ENCODE data around the gene ADAMTS14. TPM values are rescaled to one million over a fixed set of nuclear protein-coding genes. Genes with fewer than 3 reads are reported as not detected.

ADAMTS14 gene
- total RNA-seq, 1 experiment from 2014 or later, result 0.14 TPM

DNA sequence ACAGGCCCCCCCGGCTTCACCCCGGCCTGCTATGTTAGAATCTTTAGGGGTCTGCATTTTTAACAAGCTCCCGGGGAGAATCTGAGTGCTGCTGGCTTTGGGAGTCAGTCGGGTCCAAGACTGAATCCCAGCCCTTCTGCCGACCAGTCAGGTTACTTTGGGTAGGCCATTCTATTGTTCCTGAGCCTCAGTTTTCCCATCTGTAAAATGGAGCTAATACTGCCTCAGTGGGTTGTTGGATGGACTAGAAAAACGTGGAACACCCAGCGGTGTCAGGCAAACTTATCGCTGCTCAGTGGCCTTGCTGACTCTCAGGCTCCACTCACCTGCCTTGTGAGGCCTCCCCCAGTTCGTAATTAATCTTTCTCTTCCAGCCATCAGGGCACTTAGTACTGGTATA, 101.2 kb downstream of the ADAMTS14 start:
- no TSS peak for BruUV-seq (replicated peaks)
- Mint-ChIP-seq H3K4me3 (ENCODE audit: low read depth, unreplicated experiment) (no peak overlapping the region), H3K36me3 (ENCODE audit: insufficient read depth, unreplicated experiment) (peaks cover 8% of the 10 kb centered on the region), H3K27me3 (ENCODE audit: unreplicated experiment) (peaks cover 72% of the 10 kb centered on the region), H3K27ac (ENCODE audit: unreplicated experiment) (no peak overlapping the region), H3K4me1 (ENCODE audit: low read depth, unreplicated experiment) (no peaks in the 10 kb centered on the region), H3K9me3 (ENCODE audit: low read depth, unreplicated experiment) (no peaks in the 10 kb centered on the region)
- CTCF ChIA-PET, result interaction anchor here (0.7 kb wide), 1 partner anchor 9 kb away, joined by 3 read pairs; no protein-coding TSS in a partner anchor
- intact Hi-C loops (cut with micrococcal nuclease; ENCODE audit: unreplicated experiment), result no loop called here
- TF ChIP-seq, protein P1, sequence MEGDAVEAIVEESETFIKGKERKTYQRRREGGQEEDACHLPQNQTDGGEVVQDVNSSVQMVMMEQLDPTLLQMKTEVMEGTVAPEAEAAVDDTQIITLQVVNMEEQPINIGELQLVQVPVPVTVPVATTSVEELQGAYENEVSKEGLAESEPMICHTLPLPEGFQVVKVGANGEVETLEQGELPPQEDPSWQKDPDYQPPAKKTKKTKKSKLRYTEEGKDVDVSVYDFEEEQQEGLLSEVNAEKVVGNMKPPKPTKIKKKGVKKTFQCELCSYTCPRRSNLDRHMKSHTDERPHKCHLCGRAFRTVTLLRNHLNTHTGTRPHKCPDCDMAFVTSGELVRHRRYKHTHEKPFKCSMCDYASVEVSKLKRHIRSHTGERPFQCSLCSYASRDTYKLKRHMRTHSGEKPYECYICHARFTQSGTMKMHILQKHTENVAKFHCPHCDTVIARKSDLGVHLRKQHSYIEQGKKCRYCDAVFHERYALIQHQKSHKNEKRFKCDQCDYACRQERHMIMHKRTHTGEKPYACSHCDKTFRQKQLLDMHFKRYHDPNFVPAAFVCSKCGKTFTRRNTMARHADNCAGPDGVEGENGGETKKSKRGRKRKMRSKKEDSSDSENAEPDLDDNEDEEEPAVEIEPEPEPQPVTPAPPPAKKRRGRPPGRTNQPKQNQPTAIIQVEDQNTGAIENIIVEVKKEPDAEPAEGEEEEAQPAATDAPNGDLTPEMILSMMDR (IDR thresholded peaks at IDR 0.05; ENCODE audit: unreplicated experiment), result no peak
- DNase-seq, result no peak

DNA sequence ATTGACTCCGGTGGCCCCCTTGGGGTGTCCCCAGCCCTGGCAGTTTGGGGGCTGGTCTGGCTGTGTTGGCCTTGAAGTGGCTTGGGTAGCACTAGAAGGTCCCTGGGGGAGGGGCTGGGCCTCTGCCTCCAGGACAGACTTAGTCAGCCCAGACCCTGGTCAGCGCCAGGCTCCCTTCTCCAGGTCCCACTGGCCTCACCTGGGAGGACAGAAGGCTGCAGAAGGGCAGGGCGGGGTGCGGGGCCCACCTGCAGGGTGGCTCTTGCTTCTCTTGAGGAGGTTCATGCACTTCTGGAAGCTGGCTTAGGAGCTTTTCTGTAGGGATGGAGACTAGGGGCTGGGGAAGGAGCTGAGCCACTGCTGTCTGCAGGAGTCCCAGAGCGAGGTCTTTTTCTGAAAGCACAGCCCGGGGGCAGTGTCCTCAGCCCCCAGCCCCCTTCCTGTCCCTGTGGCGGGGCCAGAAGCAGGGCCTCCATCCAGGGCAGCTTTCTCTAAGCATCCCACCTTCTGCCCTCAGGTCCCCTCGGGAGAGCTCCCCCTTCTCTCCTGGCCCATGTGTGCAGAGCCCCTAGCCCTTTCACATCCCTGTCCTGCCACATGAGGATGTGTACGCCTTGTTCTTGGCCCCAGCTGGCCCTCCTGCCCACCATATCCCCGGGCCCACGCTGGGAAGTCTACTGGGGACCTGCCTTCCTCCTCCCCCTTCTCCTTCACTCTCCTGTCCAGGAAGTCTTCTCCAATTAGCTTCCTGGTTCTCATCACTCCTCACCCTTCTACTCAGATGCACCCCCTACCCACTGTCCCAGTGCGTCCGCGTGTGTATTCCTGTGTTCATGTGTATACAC, 101.9 kb downstream of the ADAMTS14 start:
- TF ChIP-seq, protein P1 (IDR thresholded peaks at IDR 0.05; ENCODE audit: unreplicated experiment), result no peak
- Mint-ChIP-seq H3K27me3 (ENCODE audit: unreplicated experiment) (peaks cover 72% of the 10 kb centered on the region), H3K4me3 (ENCODE audit: low read depth, unreplicated experiment) (no peak overlapping the region), H3K27ac (ENCODE audit: unreplicated experiment) (no peak overlapping the region), H3K9me3 (ENCODE audit: low read depth, unreplicated experiment) (no peaks in the 10 kb centered on the region), H3K36me3 (ENCODE audit: insufficient read depth, unreplicated experiment) (peaks cover 8% of the 10 kb centered on the region), H3K4me1 (ENCODE audit: low read depth, unreplicated experiment) (no peaks in the 10 kb centered on the region)
- no TSS peak for BruUV-seq (replicated peaks)
- CTCF ChIA-PET, result interaction anchor here (0.7 kb wide), 2 partner anchors 9 to 113 kb away, joined by 3 read pairs; no protein-coding TSS in a partner anchor
- intact Hi-C loops (cut with micrococcal nuclease; ENCODE audit: unreplicated experiment), result no loop called here
- no peak for DNase-seq

DNA sequence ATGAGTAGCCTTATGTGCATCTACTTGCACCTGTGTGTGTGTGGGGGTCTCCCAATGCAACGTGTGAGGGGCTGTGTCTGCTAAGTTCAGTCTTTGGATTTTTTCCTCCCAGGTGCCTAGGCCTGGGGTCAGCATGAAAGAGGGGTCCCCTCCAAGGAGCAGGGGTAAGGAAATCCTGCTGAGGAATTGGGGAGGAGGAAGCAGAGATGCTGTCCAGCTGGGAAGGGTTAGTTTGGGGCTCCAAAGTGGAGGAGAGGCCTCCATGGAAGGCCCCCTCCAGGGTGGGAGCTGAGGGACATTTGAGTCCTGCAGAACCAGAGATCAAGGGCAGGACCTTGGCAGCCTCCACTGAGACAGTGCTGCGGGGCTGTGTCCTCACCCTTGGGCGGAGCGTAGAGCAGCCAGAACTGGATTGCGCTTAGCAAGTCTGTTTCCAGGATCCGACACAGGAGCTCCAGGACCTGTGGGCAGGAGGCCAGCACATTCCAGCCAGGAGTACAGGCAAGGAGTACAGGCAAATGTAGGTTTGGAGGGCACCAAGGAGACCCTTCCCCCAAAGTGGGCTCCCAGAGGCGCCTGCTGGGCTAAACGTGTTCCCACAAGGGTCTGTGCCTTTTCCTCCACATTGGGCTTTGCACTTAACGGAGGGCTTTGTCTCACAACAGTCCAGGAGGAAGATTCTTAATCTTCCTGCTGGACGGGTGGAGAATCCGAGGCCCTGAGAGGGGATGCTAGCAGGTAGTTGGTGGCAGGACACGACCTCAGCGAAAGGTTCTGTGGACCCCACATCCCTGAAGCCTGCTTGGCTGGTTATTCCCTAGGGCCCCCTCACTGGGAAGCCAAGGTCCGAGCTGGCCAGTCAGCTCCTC, 102.7 kb downstream of the ADAMTS14 start:
- H3K4me3 Mint-ChIP-seq (ENCODE audit: low read depth, unreplicated experiment), result no peak overlapping the region
- H3K9me3 Mint-ChIP-seq (ENCODE audit: low read depth, unreplicated experiment), result no peaks in the 10 kb centered on the region
- CTCF ChIA-PET, result no interaction called here
- TF ChIP-seq, protein P1 (IDR thresholded peaks at IDR 0.05; ENCODE audit: unreplicated experiment), result no peak
- intact Hi-C loops (cut with micrococcal nuclease; ENCODE audit: unreplicated experiment), result no loop called here
- H3K27ac Mint-ChIP-seq (ENCODE audit: unreplicated experiment), result no peak overlapping the region
- peaks cover 8% of the 10 kb centered on the region for H3K36me3 Mint-ChIP-seq (ENCODE audit: insufficient read depth, unreplicated experiment)
- BruUV-seq (replicated peaks), result no TSS peak
- no peak for DNase-seq
- H3K27me3 Mint-ChIP-seq (ENCODE audit: unreplicated experiment), result peaks cover 72% of the 10 kb centered on the region
- H3K4me1 Mint-ChIP-seq (ENCODE audit: low read depth, unreplicated experiment), result no peaks in the 10 kb centered on the region

DNA sequence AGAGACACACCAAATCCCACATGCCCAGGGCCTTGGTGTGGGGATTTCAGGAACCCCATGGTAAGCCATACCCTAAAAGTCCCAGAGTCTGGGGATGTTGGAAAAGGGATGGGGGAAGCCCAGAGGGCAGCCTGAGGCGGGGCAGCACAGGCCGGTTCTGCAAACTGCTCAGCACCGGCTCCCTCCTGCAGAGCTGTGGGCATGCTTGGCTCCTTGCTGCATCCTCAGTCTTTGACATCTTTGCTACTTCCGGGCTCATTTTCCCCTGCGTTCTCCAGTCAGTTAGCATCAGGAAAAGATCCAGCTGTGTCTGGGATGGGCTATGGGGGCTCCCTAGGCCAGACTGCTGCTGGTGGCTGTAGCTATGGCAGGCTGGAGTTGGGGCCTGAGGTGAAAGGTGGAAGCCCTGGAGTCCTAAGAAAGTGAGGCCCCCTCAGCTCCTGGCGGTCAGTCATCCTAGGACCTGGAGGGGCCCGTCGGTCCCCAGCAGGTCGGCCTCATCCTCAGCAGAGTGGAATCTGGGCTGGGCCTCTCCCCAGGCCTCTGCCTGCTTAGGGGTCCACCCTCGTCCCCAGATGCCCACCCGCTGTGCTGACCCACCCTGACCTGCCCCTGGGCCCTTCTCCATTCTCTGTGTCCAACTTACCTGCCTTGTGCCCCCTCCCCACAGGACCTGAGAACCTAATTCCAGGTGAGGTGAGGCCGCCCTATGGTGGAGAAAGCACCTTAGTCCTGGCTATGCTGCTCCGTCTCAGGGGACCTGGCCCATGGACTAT, 103.6 kb downstream of the ADAMTS14 start:
- Mint-ChIP-seq H3K9me3 (ENCODE audit: low read depth, unreplicated experiment) (no peaks in the 10 kb centered on the region), H3K27ac (ENCODE audit: unreplicated experiment) (no peak overlapping the region), H3K36me3 (ENCODE audit: insufficient read depth, unreplicated experiment) (peaks cover 8% of the 10 kb centered on the region), H3K27me3 (ENCODE audit: unreplicated experiment) (peaks cover 79% of the 10 kb centered on the region), H3K4me1 (ENCODE audit: low read depth, unreplicated experiment) (no peaks in the 10 kb centered on the region), H3K4me3 (ENCODE audit: low read depth, unreplicated experiment) (no peak overlapping the region)
- BruUV-seq (replicated peaks), result no TSS peak
- CTCF ChIA-PET, result no interaction called here
- intact Hi-C loops (cut with micrococcal nuclease; ENCODE audit: unreplicated experiment), result no loop called here
- no peak for DNase-seq
- TF ChIP-seq, protein P1 (IDR thresholded peaks at IDR 0.05; ENCODE audit: unreplicated experiment), result no peak
